ENCODE measurements around the gene USP6NL. TPM values are rescaled to one million over a fixed set of nuclear protein-coding genes. Genes with fewer than 3 reads are reported as not detected.
A peak's percentile ranks its signal among the peaks of the same experiment; 100 is the strongest.

The USP6NL gene
- total and polyA plus RNA-seq, 2 of the 13 experiments (the other 11 are each of a cell fraction or from before 2014, with no cell fraction given) = 10.5 to 22.9 TPM

GRCh38 chr10:11602919-11603523 is 8.4 kb downstream of the USP6NL start (continued):
- TF ChIP-seq ZKSCAN5 (CRISPR knock-in tag; IDR thresholded peaks at IDR 0.05) = no peak
- no peak for TF ChIP-seq ZBTB3 (CRISPR knock-in tag; IDR thresholded peaks at IDR 0.05; ENCODE audit: borderline replicate concordance, low read depth)
- TF ChIP-seq ARID3A (IDR thresholded peaks at IDR 0.05; ENCODE audit: low read depth, low read length) = peak; percentile 84; the same call in 1 of the 2 replicates
- no peak for TF ChIP-seq ATF3 (CRISPR knock-in tag; IDR thresholded peaks at IDR 0.05)
- TF ChIP-seq DZIP1 (CRISPR knock-in tag; IDR thresholded peaks at IDR 0.05) = no peak
- peak; percentile 63; the same call in 1 of the 2 replicates for TF ChIP-seq TCF7L2 (IDR thresholded peaks at IDR 0.05; ENCODE audit: low read depth, low read length)
- TF ChIP-seq ZNF329 (CRISPR knock-in tag; IDR thresholded peaks at IDR 0.05; ENCODE audit: low read depth) = no peak
- TF ChIP-seq ZNF749 (CRISPR knock-in tag; IDR thresholded peaks at IDR 0.05; ENCODE audit: borderline replicate concordance) = no peak
- TF ChIP-seq NR2F2 (IDR thresholded peaks at IDR 0.05; ENCODE audit: borderline replicate concordance, low read depth) = peak; percentile 32; the same call in 1 of the 2 replicates
- TF ChIP-seq ZNF33A (CRISPR knock-in tag; IDR thresholded peaks at IDR 0.05; ENCODE audit: borderline replicate concordance) = no peak
- peak; percentile 61 for TF ChIP-seq KMT2B (CRISPR knock-in tag; IDR thresholded peaks at IDR 0.05)
- TF ChIP-seq ATF4 (CRISPR knock-in tag; IDR thresholded peaks at IDR 0.05) = peak in 1 of 2 experiments; percentile 84; a peak in 2 of 4 replicates
- TF ChIP-seq SOX5 (CRISPR knock-in tag; IDR thresholded peaks at IDR 0.05; ENCODE audit: borderline replicate concordance) = peak; percentile 93
- TF ChIP-seq RFX5 (IDR thresholded peaks at IDR 0.05; ENCODE audit: low read depth, low read length) = no peak
- TF ChIP-seq ZNF770 (CRISPR knock-in tag; IDR thresholded peaks at IDR 0.05) = no peak
- no peak for TF ChIP-seq MYNN (CRISPR knock-in tag; IDR thresholded peaks at IDR 0.05; ENCODE audit: low read depth)
- TF ChIP-seq SP4 (CRISPR knock-in tag; IDR thresholded peaks at IDR 0.05) = no peak
- TF ChIP-seq PCBP1 (IDR thresholded peaks at IDR 0.05; ENCODE audit: borderline replicate concordance, low read depth, low read length) = no peak
- no peak for TF ChIP-seq RXRA (CRISPR knock-in tag; IDR thresholded peaks at IDR 0.05)

Measured in HepG2 (cell line).